IMR-90 (cell line): ENCODE results near the gene C16orf92. TPM values are rescaled to one million over a fixed set of nuclear protein-coding genes. Genes with fewer than 3 reads are reported as not detected.

Experiments used
- ATAC-seq: fragments of 200-7000 bp; cut with Tn5 transposase; 2 replicates; pipeline ENCODE4 v1.9.1; 2020; ENCODE audit warnings: low read depth, mild to moderate bottlenecking, moderate library complexity
- BruUV-seq: library from RNA; stranded (reverse); fragments of 400-500 nt; replicated peaks from 2 replicates; lab custom pipeline; 2021; lab: Mats Ljungman, UMichigan
- CTCF ChIA-PET: fragments of 300-600 bp; formaldehyde crosslinking; extraction: SDS; loops from one replicate; lab custom pipeline; 2021; ENCODE audit warnings: antibody characterized with exemption; lab: Yijun Ruan, JAX
- POLR2A ChIA-PET: fragments of 300-600 bp; sonication (Branson Sonifier 250); formaldehyde crosslinking; loops from one replicate; lab custom pipeline; 2022; ENCODE audit warnings: antibody characterized with exemption; ENCODE audit not compliant: unreplicated experiment; lab: Charles Lee
- DNase-seq: peaks from one replicate; pipeline ENCODE4 v3.0.0; 2013
- H2AFZ ChIP-seq: replicated peaks from 2 replicates; pipeline ENCODE3; 2013; ENCODE audit warnings: low read length, mild to moderate bottlenecking; ENCODE audit not compliant: poor library complexity
- H2AK5ac ChIP-seq: 2 replicates; pipeline ENCODE4 v1.6.1; 2013; ENCODE audit warnings: low read depth, low read length, inconsistent platforms
- H2AK9ac ChIP-seq: replicated peaks from 2 replicates; pipeline ENCODE3; 2013; ENCODE audit warnings: mild to moderate bottlenecking, low read depth, low read length, moderate library complexity; ENCODE audit not compliant: poor library complexity
- H2BK120ac ChIP-seq: 2 replicates; pipeline ENCODE4 v1.6.1; 2013; ENCODE audit warnings: low read depth, low read length, inconsistent platforms
- H2BK15ac ChIP-seq: 3 replicates; pipeline ENCODE4 v1.6.1; 2013; ENCODE audit warnings: low read depth, low read length, inconsistent platforms
- H2BK20ac ChIP-seq: 2 replicates; pipeline ENCODE4 v1.6.1; 2013; ENCODE audit warnings: low read depth, mild to moderate bottlenecking, inconsistent platforms, low read length, moderate library complexity
- H2BK5ac ChIP-seq: 2 replicates; pipeline ENCODE4 v1.6.1; 2013; ENCODE audit warnings: mild to moderate bottlenecking, low read depth, low read length, inconsistent platforms; ENCODE audit not compliant: poor library complexity, severe bottlenecking
- H3K14ac ChIP-seq: replicated peaks from 2 replicates; pipeline ENCODE4 v1.6.1; 2013; ENCODE audit warnings: low read depth, low read length, inconsistent platforms
- H3K18ac ChIP-seq: 2 replicates; pipeline ENCODE4 v1.6.1; 2013; ENCODE audit warnings: low read depth, low read length, control low read depth
- H3K23ac ChIP-seq: 2 replicates; pipeline ENCODE4 v1.6.1; 2013; ENCODE audit warnings: low read depth, low read length, inconsistent platforms
- H3K27ac ChIP-seq: 2 replicates; pipeline ENCODE4 v1.5.1; 2013; ENCODE audit warnings: mild to moderate bottlenecking, control low read depth, low read length; ENCODE audit not compliant: insufficient read depth
- H3K27me3 ChIP-seq: 2 replicates; pipeline ENCODE4 v1.6.1; 2013; ENCODE audit warnings: low read length; ENCODE audit not compliant: control insufficient read depth, insufficient read depth
- H3K36me3 ChIP-seq: 2 replicates; pipeline ENCODE4 v1.6.1; 2013; ENCODE audit warnings: low read length, mixed read lengths; ENCODE audit not compliant: control insufficient read depth, insufficient read depth
- H3K4ac ChIP-seq: 2 replicates; pipeline ENCODE4 v1.6.1; 2013; ENCODE audit warnings: low read depth, low read length, inconsistent platforms
- H3K4me1 ChIP-seq: 2 replicates; pipeline ENCODE4 v1.6.1; 2013; ENCODE audit warnings: low read length, mixed read lengths; ENCODE audit not compliant: control insufficient read depth, insufficient read depth
- H3K4me2 ChIP-seq: 2 replicates; pipeline ENCODE4 v1.6.1; 2013; ENCODE audit warnings: low read depth, mild to moderate bottlenecking, control low read depth, low read length, moderate library complexity
- H3K4me3 ChIP-seq: 2 replicates; pipeline ENCODE4 v1.5.1; 2013; ENCODE audit warnings: low read depth, mild to moderate bottlenecking, control low read depth, low read length, moderate library complexity; ENCODE audit not compliant: insufficient read depth
- H3K56ac ChIP-seq: 2 replicates; pipeline ENCODE4 v1.6.1; 2013; ENCODE audit warnings: low read length, inconsistent platforms; ENCODE audit not compliant: insufficient read depth; ENCODE audit errors: extremely low read depth
- H3K79me1 ChIP-seq, 2 experiments: 2 replicates each; pipeline ENCODE4 v1.6.1; 2013; ENCODE audit warnings: low read length in 2 of 2, inconsistent platforms in 1 of 2, low read depth in 1 of 2
- H3K9ac ChIP-seq: 2 replicates; pipeline ENCODE4 v1.6.1; 2013; ENCODE audit warnings: low read depth, low read length, control low read depth
- H3K9me1 ChIP-seq: 2 replicates; pipeline ENCODE4 v1.6.1; 2013; ENCODE audit warnings: low read length, inconsistent platforms; ENCODE audit not compliant: insufficient read depth
- H3K9me3 ChIP-seq: 2 replicates; pipeline ENCODE4 v1.6.1; 2013; ENCODE audit warnings: low read length; ENCODE audit not compliant: control insufficient read depth, insufficient read depth
- H4K20me1 ChIP-seq: 2 replicates; pipeline ENCODE4 v1.6.1; 2013; ENCODE audit warnings: low read length, inconsistent platforms; ENCODE audit not compliant: insufficient read depth
- H4K5ac ChIP-seq: 2 replicates; pipeline ENCODE4 v1.6.1; 2013; ENCODE audit warnings: mild to moderate bottlenecking, low read depth, low read length, control low read depth
- H4K8ac ChIP-seq, 2 experiments: 2 replicates each; pipeline ENCODE4 v1.6.1; 2013; ENCODE audit warnings: low read depth in 2 of 2, low read length in 2 of 2, control low read depth in 1 of 2, inconsistent platforms in 1 of 2
- H4K91ac ChIP-seq: 2 replicates; pipeline ENCODE4 v1.6.1; 2013; ENCODE audit warnings: low read depth, low read length, inconsistent platforms; ENCODE audit not compliant: insufficient read depth
- BHLHE40 ChIP-seq: fragments of 150-350 bp; IDR thresholded peaks from 2 replicates; pipeline ENCODE4 v1.6.1; 2016; ENCODE audit warnings: mild to moderate bottlenecking, low read depth, low read length
- CEBPB ChIP-seq: IDR thresholded peaks from 2 replicates; pipeline ENCODE4 v1.6.1; 2012; ENCODE audit warnings: low read depth, low read length, improper control_type of control experiment
- CHD1 ChIP-seq: IDR thresholded peaks from 2 replicates; pipeline ENCODE4 v1.6.1; 2012; ENCODE audit warnings: low read depth, low read length, improper control_type of control experiment
- MAFK ChIP-seq: IDR thresholded peaks from 2 replicates; pipeline ENCODE4 v1.6.1; 2012; ENCODE audit warnings: low read depth, low read length, improper control_type of control experiment
- MAZ ChIP-seq: IDR thresholded peaks from 2 replicates; pipeline ENCODE4 v1.6.1; 2012; ENCODE audit warnings: low read depth, mild to moderate bottlenecking, low read length, improper control_type of control experiment, moderate library complexity, borderline replicate concordance
- NFE2L2 ChIP-seq: fragments of 150-350 bp; IDR thresholded peaks from 2 replicates; pipeline ENCODE4 v1.6.1; 2016; ENCODE audit warnings: low read depth, mild to moderate bottlenecking, low read length
- POLR2A ChIP-seq: IDR thresholded peaks from 2 replicates; pipeline ENCODE4 v1.6.1; 2012; ENCODE audit warnings: mild to moderate bottlenecking, low read depth, low read length
- RAD21 ChIP-seq: IDR thresholded peaks from 2 replicates; pipeline ENCODE4 v1.6.1; 2012; ENCODE audit warnings: low read length, improper control_type of control experiment
- RCOR1 ChIP-seq: IDR thresholded peaks from 2 replicates; pipeline ENCODE4 v1.6.1; 2012; ENCODE audit warnings: mild to moderate bottlenecking, low read length, improper control_type of control experiment; ENCODE audit not compliant: insufficient replicate concordance
- RFX5 ChIP-seq: IDR thresholded peaks from 2 replicates; pipeline ENCODE4 v1.8.0; 2012; ENCODE audit warnings: low read depth, mild to moderate bottlenecking, low read length, moderate library complexity
- USF2 ChIP-seq: fragments of 150-350 bp; IDR thresholded peaks from 2 replicates; pipeline ENCODE4 v1.6.1; 2017; ENCODE audit warnings: mild to moderate bottlenecking, antibody characterized with exemption, low read length, low read depth
- WGBS, 2 experiments: methylation state at CpG; one replicate each; pipeline versions ENCODE4 v1.1.5 to v1.1.7; 2013; ENCODE audit warnings: missing lambda C conversion rate in 2 of 2; ENCODE audit not compliant: insufficient read length in 1 of 2; ENCODE audit errors: extremely low coverage in 2 of 2; 5-methylcytosine and 5-hydroxymethylcytosine counted together
- dilution Hi-C: fragments of 300-500 bp; cut with HindIII; formaldehyde crosslinking; loops from one replicate; pipeline ENCODE4 v1.14.3; 2018; ENCODE audit warnings: low sequenced_read_pairs; ENCODE audit not compliant: unreplicated experiment
- in situ Hi-C: fragments of 300-500 bp; cut with MboI; formaldehyde crosslinking; loops from 3 replicates; pipeline ENCODE4 v1.14.3; 2019; ENCODE audit warnings: low sequenced_read_pairs, inconsistent platforms, mixed read lengths
- intact Hi-C: fragments of 100-400 bp; cut with micrococcal nuclease; formaldehyde crosslinking; loops from 2 replicates; pipeline ENCODE4 v1.10.0; 2022
- polyA plus RNA-seq, 3 experiments: library from polyadenylated mRNA; depleted of rRNA; stranded (reverse); fragments of >200 nt; gene quantifications; 2 replicates each; pipeline ENCODE4 v1.2.3, GENCODE V29; 2012; ENCODE audit warnings: low replicate concordance in 1 of 3
- total RNA-seq: library from RNA; depleted of rRNA; stranded (reverse); fragments of >200 nt; gene quantifications from 2 replicates; pipeline ENCODE4 v1.2.3, GENCODE V29; 2012
- TF ChIP-seq, protein P1 (sequence below): conservative IDR thresholded peaks from 2 replicates; pipeline ENCODE4 v1.5.1; 2012; ENCODE audit warnings: mild to moderate bottlenecking, low read depth, low read length, improper control_type of control experiment

C16orf92 gene
- total and polyA plus RNA-seq, 2 of the 4 experiments (the other 2 are of a cell fraction) = not detected

DNA sequence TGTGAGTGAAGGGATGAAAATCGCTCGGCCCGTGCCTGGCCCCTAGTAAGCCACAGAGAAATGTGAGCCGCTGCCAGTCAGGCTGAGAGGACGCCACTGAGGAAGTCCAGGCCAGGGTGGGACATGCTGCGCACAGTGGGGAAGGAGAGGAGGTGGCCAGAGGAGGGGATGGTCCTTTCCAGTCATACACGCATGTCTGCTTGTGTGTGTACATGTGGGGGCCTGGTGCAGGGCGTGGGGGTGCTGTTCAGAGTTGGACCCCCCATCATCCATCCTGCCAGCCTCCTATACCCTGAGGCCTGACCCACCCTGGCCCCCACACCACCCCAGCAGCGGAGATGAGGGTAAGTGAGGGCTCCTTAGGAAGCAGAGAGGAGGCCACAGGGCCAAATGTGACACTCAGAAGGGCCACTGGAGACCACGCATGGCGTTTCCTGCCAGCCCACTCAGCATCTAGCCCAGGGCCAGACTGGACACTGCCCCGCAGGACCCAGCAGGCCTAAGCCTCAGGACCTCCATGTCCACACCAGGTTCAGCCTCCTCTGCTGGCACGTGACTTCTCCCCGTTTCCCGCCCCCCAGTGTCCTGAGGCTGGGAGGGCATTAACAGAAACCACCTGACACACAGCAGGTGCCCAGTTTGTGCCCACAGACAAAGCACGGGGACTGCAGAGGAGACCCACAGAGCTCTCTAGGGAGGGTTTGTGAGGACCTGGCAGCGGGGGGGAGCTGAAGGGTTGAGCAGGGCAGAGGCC, 19.2 kb upstream of the C16orf92 start (continued):
- TF ChIP-seq CHD1 = no peak

- DNase-seq (no peak), ATAC-seq (no peak)
- in situ Hi-C loops (no loop called here), dilution Hi-C loops (no loop called here), intact Hi-C loops (no loop called here)
- ChIA-PET POLR2A (interaction anchor here (0.6 kb wide), 1 partner anchor 14 kb away, joined by 5 read pairs; no protein-coding TSS in a partner anchor), CTCF (no interaction called here)
- H4K20me1 ChIP-seq = no peaks in the 10 kb centered on the region; the same call in 1 of the 2 replicates
- H2AFZ ChIP-seq = no peak overlapping the region
- H3K27me3 ChIP-seq = peaks cover 4% of the 10 kb centered on the region; the same call in 1 of the 2 replicates
- H2BK120ac ChIP-seq = no peak overlapping the region
- no peaks in the 10 kb centered on the region for H3K9me3 ChIP-seq
- H4K5ac ChIP-seq = no peak overlapping the region
- H4K91ac ChIP-seq = no peak overlapping the region
- no TSS peak for BruUV-seq
- H2BK15ac ChIP-seq = no peak overlapping the region
- no peak overlapping the region for H4K8ac ChIP-seq
- peaks cover 17% of the 10 kb centered on the region for H3K36me3 ChIP-seq
- no peak overlapping the region for H3K9ac ChIP-seq
- peaks cover 5 to 11% of the 10 kb centered on the region in 2 experiments; a peak in 3 of 4 replicates for H3K79me1 ChIP-seq
- 89% methylated on average over 13 of the region's 19 CpGs; no CpG with 5 or more reads in 1 of the 2 experiments for WGBS, 2 experiments
- no peak overlapping the region for H2BK20ac ChIP-seq
- no peak overlapping the region for H3K18ac ChIP-seq
- H3K27ac ChIP-seq = no peak overlapping the region
- H3K4me2 ChIP-seq = no peak overlapping the region
- no peak overlapping the region for H3K4ac ChIP-seq
- no peak overlapping the region for H3K14ac ChIP-seq
- no peak overlapping the region for H2AK5ac ChIP-seq
- H3K9me1 ChIP-seq = 0 out of 2 replicates have a peak, but pooled peaks cover 2% of the 10 kb centered on the region
- no peak overlapping the region for H3K4me3 ChIP-seq
- no peak for TF ChIP-seq POLR2A
- no peak for TF ChIP-seq RAD21
- TF ChIP-seq RCOR1 = no peak
- no peak for TF ChIP-seq CEBPB
- no peak for TF ChIP-seq RFX5
- TF ChIP-seq MAZ = no peak
- TF ChIP-seq USF2 = no peak
- TF ChIP-seq, protein P1, sequence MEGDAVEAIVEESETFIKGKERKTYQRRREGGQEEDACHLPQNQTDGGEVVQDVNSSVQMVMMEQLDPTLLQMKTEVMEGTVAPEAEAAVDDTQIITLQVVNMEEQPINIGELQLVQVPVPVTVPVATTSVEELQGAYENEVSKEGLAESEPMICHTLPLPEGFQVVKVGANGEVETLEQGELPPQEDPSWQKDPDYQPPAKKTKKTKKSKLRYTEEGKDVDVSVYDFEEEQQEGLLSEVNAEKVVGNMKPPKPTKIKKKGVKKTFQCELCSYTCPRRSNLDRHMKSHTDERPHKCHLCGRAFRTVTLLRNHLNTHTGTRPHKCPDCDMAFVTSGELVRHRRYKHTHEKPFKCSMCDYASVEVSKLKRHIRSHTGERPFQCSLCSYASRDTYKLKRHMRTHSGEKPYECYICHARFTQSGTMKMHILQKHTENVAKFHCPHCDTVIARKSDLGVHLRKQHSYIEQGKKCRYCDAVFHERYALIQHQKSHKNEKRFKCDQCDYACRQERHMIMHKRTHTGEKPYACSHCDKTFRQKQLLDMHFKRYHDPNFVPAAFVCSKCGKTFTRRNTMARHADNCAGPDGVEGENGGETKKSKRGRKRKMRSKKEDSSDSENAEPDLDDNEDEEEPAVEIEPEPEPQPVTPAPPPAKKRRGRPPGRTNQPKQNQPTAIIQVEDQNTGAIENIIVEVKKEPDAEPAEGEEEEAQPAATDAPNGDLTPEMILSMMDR = no peak
- no peak for TF ChIP-seq MAFK
- TF ChIP-seq BHLHE40 = no peak
- TF ChIP-seq NFE2L2 = no peak
- H2AK9ac ChIP-seq = no peak overlapping the region
- H2BK5ac ChIP-seq = no peak overlapping the region
- H3K23ac ChIP-seq = no peak overlapping the region
- H3K4me1 ChIP-seq = no peaks in the 10 kb centered on the region
- H3K56ac ChIP-seq = no peak overlapping the region
Observed at GRCh38 chr16:30004424-30004776, 18.6 kb upstream of the C16orf92 start.
